Superior temporal gyrus (tissue), 1 donor: ENCODE measurements around the gene WDR18.
"Not testable (repeated sequence)": the region's sequence is repeated elsewhere in the genome, so short reads cannot be mapped to it uniquely, and the experiment has no call there.

ENCODE experiments used
- DNase-seq: peaks from one replicate; pipeline ENCODE4 v3.0.0-alpha.2; 2016; ENCODE audit errors: extremely low spot score

The WDR18 gene

GRCh38 chr19:950352-951066 is 33.6 kb upstream of the WDR18 start:
- no peak for DNase-seq

GRCh38 chr19:952049-952679 is 32.0 kb upstream of the WDR18 start:
- DNase-seq: no peak

GRCh38 chr19:952680-953444 is 31.3 kb upstream of the WDR18 start:
- DNase-seq: no peak

GRCh38 chr19:953445-954271 is 30.5 kb upstream of the WDR18 start:
- DNase-seq: no peak

- DNase-seq: no peak
These were observed 29.9 kb upstream of the WDR18 start for GRCh38 chr19:954272-954671.

- DNase-seq: no peak
These were observed 29.3 kb upstream of the WDR18 start for GRCh38 chr19:954672-955494.

GRCh38 chr19:955803-956765 is 28.1 kb upstream of the WDR18 start:
- DNase-seq: no peak

GRCh38 chr19:956766-957440 is 27.2 kb upstream of the WDR18 start:
- no peak for DNase-seq

- DNase-seq: not testable (repeated sequence)
These were observed 26.6 kb upstream of the WDR18 start for GRCh38 chr19:957578-957977.

- peak; percentile 10 for DNase-seq
These were observed 24.9 kb upstream of the WDR18 start for GRCh38 chr19:958967-959855.

GRCh38 chr19:960020-960419 is 24.1 kb upstream of the WDR18 start:
- DNase-seq: no peak

GRCh38 chr19:960601-960938 is 23.6 kb upstream of the WDR18 start:
- DNase-seq: no peak

- no peak for DNase-seq
These were observed 22.1 kb upstream of the WDR18 start for GRCh38 chr19:961866-962620.

- DNase-seq: no peak
These were observed 21.3 kb upstream of the WDR18 start for GRCh38 chr19:962683-963400.

- no peak for DNase-seq
These were observed 20.6 kb upstream of the WDR18 start for GRCh38 chr19:963486-963951.

GRCh38 chr19:964116-964520 is 20.0 kb upstream of the WDR18 start:
- no peak for DNase-seq
